Activated T-helper 17 cell treated with anti-CD3 and anti-CD28 coated beads, Interleukin-2, amount 50 U/mL, for 72 hours (primary cell): ENCODE results near the gene PATL2. TPM values are rescaled to one million over a fixed set of nuclear protein-coding genes. Genes with fewer than 3 reads are reported as not detected.
"Not testable (repeated sequence)": the region's sequence is repeated elsewhere in the genome, so short reads cannot be mapped to it uniquely, and the experiment has no call there.

Experiments used
- ATAC-seq: fragments of 150-1000 bp; cut with Tn5 transposase; replicated peaks from 2 replicates; pipeline ENCODE4 v1.10.0; 2021; ENCODE audit warnings: mild to moderate bottlenecking, moderate library complexity
- H3K27ac Mint-ChIP-seq: one replicate; pipeline ENCODE4 v1.8.0; 2022; ENCODE audit warnings: mixed read lengths
- H3K27me3 Mint-ChIP-seq: one replicate; pipeline ENCODE4 v1.8.0; 2022; ENCODE audit warnings: mixed read lengths
- H3K36me3 Mint-ChIP-seq: one replicate; pipeline ENCODE4 v1.8.0; 2022; ENCODE audit warnings: low read depth, mild to moderate bottlenecking, mixed read lengths
- H3K4me1 Mint-ChIP-seq: one replicate; pipeline ENCODE4 v1.8.0; 2022; ENCODE audit warnings: mixed read lengths
- H3K4me3 Mint-ChIP-seq: one replicate; pipeline ENCODE4 v1.8.0; 2022; ENCODE audit warnings: mild to moderate bottlenecking, mixed read lengths
- H3K9me3 Mint-ChIP-seq: one replicate; pipeline ENCODE4 v1.8.0; 2022; ENCODE audit warnings: mixed read lengths
- total RNA-seq, 2 donors: library from RNA; stranded (reverse); gene quantifications; one replicate each; pipeline ENCODE4 v1.2.3, GENCODE V29; 2022

PATL2 gene
- total RNA-seq, 2 donors from 2014 or later = 7.9 to 38.5 TPM

DNA sequence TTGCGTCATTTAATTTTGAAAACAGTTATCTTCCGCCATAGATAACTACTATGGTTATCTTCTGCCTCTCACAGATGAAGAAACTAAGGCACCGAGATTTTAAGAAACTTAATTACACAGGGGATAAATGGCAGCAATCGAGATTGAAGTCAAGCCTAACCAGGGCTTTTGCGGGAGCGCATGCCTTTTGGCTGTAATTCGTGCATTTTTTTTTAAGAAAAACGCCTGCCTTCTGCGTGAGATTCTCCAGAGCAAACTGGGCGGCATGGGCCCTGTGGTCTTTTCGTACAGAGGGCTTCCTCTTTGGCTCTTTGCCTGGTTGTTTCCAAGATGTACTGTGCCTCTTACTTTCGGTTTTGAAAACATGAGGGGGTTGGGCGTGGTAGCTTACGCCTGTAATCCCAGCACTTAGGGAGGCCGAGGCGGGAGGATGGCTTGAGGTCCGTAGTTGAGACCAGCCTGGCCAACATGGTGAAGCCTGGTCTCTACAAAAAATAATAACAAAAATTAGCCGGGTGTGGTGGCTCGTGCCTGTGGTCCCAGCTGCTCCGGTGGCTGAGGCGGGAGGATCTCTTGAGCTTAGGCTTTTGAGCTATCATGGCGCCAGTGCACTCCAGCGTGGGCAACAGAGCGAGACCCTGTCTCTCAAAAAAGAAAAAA, 1.4 kb upstream of the PATL2 start:
- Mint-ChIP-seq H3K36me3 (peaks cover 74% of the 10 kb centered on the region), H3K27me3 (no peaks in the 10 kb centered on the region), H3K4me1 (peaks cover 35% of the 10 kb centered on the region), H3K4me3 (peak overlapping the region; percentile 89), H3K9me3 (no peaks in the 10 kb centered on the region), H3K27ac (peak overlapping the region; percentile 98)
- peak; percentile 31 for ATAC-seq

DNA sequence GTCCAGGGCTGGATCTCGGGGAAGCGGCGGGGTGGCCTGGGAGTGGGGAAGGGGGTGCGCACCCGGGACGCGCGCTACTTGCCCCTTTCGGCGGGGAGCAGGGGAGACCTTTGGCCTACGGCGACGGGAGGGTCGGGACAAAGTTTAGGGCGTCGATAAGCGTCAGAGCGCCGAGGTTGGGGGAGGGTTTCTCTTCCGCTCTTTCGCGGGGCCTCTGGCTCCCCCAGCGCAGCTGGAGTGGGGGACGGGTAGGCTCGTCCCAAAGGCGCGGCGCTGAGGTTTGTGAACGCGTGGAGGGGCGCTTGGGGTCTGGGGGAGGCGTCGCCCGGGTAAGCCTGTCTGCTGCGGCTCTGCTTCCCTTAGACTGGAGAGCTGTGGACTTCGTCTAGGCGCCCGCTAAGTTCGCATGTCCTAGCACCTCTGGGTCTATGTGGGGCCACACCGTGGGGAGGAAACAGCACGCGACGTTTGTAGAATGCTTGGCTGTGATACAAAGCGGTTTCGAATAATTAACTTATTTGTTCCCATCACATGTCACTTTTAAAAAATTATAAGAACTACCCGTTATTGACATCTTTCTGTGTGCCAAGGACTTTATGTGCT, 721 bp upstream of the PATL2 start:
- Mint-ChIP-seq H3K36me3 (peaks cover 68% of the 10 kb centered on the region), H3K4me1 (peaks cover 30% of the 10 kb centered on the region), H3K27me3 (no peaks in the 10 kb centered on the region), H3K9me3 (no peaks in the 10 kb centered on the region), H3K4me3 (peak overlapping the region; percentile 89), H3K27ac (peak overlapping the region; percentile 98)
- ATAC-seq = peak; percentile 36

DNA sequence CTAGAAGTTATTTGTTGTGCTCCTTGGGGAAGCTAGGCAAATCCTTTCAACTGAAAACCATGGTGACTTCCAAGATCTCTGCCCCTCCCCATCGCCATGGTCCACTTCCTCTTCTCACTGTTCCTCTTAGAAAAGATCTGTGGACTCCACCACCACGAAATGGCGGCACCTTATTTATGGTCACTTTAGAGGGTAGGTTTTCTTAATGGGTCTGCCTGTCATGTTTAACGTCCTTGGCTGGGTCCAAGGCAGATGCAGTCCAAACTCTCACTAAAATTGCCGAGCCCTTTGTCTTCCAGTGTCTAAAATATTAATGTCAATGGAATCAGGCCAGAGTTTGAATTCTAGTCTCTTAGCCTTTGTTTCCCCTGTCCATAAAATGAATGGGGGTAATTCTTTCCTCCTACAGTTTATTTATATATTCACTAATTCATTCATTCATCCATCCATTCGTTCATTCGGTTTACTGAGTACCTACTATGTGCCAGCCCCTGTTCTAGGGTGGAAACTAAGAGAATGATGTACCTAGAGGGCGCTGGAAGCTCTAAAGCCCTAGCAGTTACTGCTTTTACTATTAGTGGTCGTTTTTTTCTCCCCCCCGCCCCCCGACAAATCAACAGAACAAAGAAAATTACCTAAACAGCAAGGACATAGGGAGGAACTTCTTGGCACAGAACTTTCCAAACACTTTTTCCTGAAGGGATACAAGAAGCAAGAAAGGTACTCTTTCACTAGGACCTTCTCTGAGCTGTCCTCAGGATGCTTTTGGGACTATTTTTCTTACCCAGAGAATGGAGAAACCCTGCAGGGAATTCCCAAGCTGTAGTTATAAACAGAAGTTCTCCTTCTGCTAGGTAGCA, 657 bp downstream of the PATL2 start:
- peaks cover 19% of the 10 kb centered on the region for H3K4me1 Mint-ChIP-seq
- H3K36me3 Mint-ChIP-seq = peaks cover 54% of the 10 kb centered on the region
- H3K27me3 Mint-ChIP-seq = no peaks in the 10 kb centered on the region
- ATAC-seq = peak; percentile 12
- H3K27ac Mint-ChIP-seq = peak overlapping the region; percentile 98
- H3K9me3 Mint-ChIP-seq = no peaks in the 10 kb centered on the region
- H3K4me3 Mint-ChIP-seq = peak overlapping the region; percentile 89

DNA sequence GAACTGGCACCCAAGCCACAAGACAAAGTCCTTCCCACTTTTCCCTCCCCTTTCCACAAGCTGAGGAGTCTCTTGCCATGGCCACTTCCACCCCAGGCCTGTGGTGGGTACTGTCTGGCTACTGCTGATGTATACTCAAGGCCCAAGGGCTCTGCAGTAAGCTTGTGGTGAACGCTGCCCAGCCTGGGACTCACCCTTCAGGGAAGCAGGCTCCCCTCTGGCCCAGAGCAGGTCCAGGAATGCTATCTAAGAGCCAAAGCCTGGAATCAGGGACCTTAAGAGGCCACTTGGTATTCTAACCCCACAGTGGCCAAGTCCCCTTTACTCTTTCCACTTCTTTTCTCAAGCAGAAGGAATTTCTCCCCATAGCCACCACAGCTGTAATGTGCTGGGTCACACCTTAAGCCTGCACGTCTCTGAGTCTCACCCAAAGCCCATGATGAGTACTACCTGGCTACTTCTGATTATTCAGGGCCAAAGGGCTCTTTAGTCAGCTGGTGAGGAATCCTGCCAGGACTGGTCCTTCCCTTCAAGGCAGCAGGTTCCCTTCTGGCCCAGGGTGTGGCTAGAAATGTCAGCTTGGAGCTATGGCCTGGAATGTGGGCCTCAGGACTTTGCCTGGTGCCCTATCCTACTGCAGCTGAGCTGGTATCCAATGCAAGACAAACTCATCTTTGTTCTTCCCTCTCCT, 4.0 kb downstream of the PATL2 start:
- H3K4me3 Mint-ChIP-seq = no peak overlapping the region
- peaks cover 8% of the 10 kb centered on the region for H3K4me1 Mint-ChIP-seq
- peaks cover 21% of the 10 kb centered on the region for H3K36me3 Mint-ChIP-seq

DNA sequence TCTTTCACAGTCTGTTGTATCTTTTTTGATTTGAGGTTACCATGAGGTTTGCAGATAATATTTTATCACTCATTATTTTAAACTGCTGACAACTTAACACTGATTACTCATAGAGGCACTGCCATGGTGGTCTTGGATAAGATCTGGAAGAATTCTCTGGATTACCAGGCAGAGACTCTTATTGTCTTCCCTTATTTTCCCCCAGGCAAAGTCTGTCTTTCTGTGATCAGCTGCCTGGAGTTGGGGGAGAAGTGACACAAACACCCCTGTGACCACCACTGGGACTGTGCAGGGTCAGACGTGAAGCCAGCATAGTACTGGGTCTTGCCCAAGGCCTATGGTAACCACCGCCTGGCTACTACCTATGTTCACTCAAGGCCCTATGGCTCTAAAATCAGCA, 4.7 kb downstream of the PATL2 start:
- H3K4me1 Mint-ChIP-seq = peaks cover 8% of the 10 kb centered on the region
- H3K27me3 Mint-ChIP-seq = no peaks in the 10 kb centered on the region
- no peak for ATAC-seq
- no peak overlapping the region for H3K4me3 Mint-ChIP-seq
- H3K9me3 Mint-ChIP-seq = no peaks in the 10 kb centered on the region
- no peak overlapping the region for H3K27ac Mint-ChIP-seq
- peaks cover 14% of the 10 kb centered on the region for H3K36me3 Mint-ChIP-seq

More for the DNA sequence above, 4.0 kb downstream of the PATL2 start:
- Mint-ChIP-seq H3K9me3 (no peaks in the 10 kb centered on the region), H3K27me3 (no peaks in the 10 kb centered on the region), H3K27ac (peak overlapping the region; percentile 12)
- no peak for ATAC-seq

DNA sequence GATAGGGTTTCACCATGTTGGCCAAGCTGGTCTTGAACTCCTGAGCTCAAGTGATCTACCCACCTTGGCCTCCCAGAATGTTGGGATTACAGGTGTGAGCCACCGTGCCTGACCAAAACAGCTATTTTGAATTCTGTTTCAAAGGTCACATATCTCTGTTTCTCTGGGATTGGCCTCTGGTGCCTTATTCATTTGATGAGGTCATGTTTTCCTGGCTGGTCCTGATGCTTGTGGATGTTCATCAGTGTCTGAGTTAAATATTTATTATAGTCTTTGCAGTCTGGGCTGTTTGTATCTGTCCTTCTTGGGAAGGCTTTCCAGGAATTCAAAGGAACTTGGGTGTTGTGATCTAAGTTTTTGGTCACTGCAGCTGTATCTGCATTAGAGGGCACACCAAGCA, 5.1 kb downstream of the PATL2 start:
- no peak overlapping the region for H3K4me3 Mint-ChIP-seq
- H3K36me3 Mint-ChIP-seq = peaks cover 9% of the 10 kb centered on the region
- no peaks in the 10 kb centered on the region for H3K27me3 Mint-ChIP-seq
- no peak for ATAC-seq
- peaks cover 9% of the 10 kb centered on the region for H3K4me1 Mint-ChIP-seq
- no peaks in the 10 kb centered on the region for H3K9me3 Mint-ChIP-seq
- H3K27ac Mint-ChIP-seq = no peak overlapping the region

DNA sequence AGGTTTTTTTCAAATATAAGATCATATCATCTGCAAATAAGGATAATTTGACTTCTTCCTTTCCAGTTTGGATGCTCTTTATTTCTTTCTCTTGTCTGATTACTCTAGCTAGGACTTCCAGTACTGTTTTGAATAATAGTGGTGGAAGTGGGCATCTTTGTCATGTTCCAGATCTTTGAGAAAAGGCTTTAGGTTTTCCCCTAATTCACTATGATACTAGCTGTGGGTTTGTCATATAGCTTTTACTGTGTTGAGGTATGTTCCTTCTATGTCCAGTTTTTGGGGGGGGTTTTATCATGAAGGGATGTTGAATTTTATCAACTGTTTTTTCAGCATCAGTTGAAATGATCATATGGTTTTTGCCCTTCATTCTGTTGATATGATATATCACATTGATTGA, 10.4 kb downstream of the PATL2 start:
- not testable (repeated sequence) for H3K4me3 Mint-ChIP-seq, H3K36me3 Mint-ChIP-seq, H3K27me3 Mint-ChIP-seq, H3K9me3 Mint-ChIP-seq
- ATAC-seq = peak; percentile 94
- Mint-ChIP-seq H3K4me1 (peaks cover 12% of the 10 kb centered on the region), H3K27ac (peak overlapping the region; percentile 20)

DNA sequence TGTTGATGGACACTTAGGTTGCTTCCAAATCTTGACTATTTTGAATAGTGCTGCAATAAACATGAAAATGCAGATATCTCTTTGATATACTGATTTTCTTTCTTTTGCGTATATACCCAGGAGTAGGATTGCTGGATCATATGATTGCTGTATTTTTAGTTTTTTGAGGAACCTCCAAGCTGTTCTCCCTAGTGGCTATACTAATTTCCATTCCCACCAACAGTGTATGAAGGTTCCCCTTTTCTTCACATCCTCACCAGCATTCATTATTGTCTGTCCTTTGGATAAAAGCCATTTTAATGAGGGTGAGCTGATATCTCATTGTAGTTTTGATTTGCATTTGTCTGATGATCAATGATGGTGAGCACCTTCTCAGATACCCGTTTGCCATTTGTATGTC, 12.5 kb downstream of the PATL2 start:
- no peaks in the 10 kb centered on the region for H3K9me3 Mint-ChIP-seq
- H3K27ac Mint-ChIP-seq = no peak overlapping the region
- no peak overlapping the region for H3K4me3 Mint-ChIP-seq
- no peaks in the 10 kb centered on the region for H3K36me3 Mint-ChIP-seq
- H3K4me1 Mint-ChIP-seq = peaks cover 12% of the 10 kb centered on the region
- H3K27me3 Mint-ChIP-seq = no peaks in the 10 kb centered on the region
- ATAC-seq = no peak

DNA sequence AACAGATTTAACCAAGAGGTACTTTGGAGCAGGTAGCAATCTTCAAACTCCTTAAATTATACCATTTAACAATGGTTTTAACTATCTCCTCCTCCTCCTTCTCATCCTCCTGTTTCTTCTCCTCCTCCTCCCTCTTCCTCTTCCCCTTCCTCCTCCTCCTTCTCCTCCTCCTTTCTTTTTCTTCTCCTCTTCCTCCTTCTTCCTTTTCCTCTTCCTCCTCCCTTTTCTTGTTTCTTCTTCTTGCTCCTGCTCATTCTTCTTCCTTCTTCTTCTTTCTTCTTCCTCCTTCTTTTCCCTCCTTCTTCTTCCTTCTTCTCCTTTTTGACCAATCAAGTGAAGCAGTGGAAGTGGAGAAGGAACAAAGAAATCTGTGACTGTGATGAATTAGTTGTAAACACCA, 14.1 kb downstream of the PATL2 start:
- Mint-ChIP-seq H3K4me3 (no peak overlapping the region), H3K36me3 (no peaks in the 10 kb centered on the region), H3K9me3 (no peaks in the 10 kb centered on the region), H3K4me1 (peaks cover 12% of the 10 kb centered on the region), H3K27me3 (no peaks in the 10 kb centered on the region), H3K27ac (peak overlapping the region; percentile 32)
- no peak for ATAC-seq

DNA sequence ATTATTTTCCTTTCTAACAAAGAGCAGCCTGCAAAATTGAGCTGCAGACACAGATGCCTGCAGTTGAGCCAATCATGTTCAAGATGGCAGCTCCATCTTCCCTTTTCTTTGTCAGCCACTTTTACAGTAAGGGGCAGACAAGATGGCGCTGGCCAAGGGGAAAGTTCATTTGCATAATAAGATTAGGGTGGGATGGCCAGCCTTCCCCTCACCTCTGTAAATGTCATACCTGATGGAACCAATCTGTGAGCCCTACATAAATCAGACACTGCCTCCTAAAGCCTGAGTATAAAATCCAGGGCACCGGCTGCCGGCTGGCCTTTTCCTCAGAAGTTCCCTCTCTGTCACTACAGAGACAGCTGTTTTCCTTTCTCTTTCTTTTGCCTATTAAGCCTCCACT, 15.8 kb downstream of the PATL2 start:
- Mint-ChIP-seq H3K27ac (no peak overlapping the region), H3K4me1 (peaks cover 6% of the 10 kb centered on the region), H3K36me3 (no peaks in the 10 kb centered on the region), H3K27me3 (no peaks in the 10 kb centered on the region), H3K9me3 (no peaks in the 10 kb centered on the region), H3K4me3 (no peak overlapping the region)
- ATAC-seq = no peak

DNA sequence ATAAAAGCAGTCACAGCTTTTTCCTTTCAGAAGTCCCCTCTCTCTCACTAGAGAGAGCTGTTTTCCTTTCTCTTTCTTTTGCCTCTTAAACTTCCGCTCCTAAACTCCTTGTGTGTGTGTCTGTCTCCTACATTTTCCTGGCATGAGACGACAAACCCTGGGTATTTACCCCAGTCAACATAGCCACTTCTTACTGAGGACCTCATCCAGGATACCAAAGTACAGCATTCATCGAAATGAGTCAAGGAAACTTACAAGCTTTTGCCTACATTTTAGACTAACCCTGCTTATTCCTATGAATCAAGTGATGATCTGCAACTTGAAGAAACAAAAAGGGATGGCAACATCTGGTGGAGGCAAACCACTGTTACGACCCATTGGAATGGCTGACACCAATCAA, 16.7 kb downstream of the PATL2 start:
- Mint-ChIP-seq H3K4me3 (no peak overlapping the region), H3K36me3 (no peaks in the 10 kb centered on the region), H3K9me3 (no peaks in the 10 kb centered on the region), H3K4me1 (peaks cover 6% of the 10 kb centered on the region), H3K27me3 (no peaks in the 10 kb centered on the region), H3K27ac (no peak overlapping the region)
- ATAC-seq = no peak

DNA sequence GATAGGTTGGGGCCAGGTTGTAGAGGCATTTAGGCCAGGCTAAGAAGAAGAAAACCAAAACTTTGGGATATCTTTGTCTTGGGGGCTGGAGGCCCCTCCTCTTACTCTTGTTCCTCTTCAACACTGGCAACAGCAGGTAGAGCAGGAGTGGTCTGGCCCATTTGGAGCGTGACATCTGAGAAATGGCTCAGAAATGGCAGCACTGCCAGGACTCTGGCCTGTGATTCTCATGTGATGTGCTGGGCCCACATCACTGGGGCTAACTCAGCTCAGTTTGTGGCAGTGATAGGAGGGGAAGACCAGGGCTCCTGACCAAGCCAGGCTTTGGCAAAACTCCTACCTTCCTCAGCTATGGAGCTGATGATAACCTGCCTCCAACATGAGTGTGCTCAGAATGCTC, 18.5 kb downstream of the PATL2 start:
- no peak overlapping the region for H3K27ac Mint-ChIP-seq
- peaks cover 2% of the 10 kb centered on the region for H3K9me3 Mint-ChIP-seq
- H3K27me3 Mint-ChIP-seq = no peaks in the 10 kb centered on the region
- peaks cover 6% of the 10 kb centered on the region for H3K4me1 Mint-ChIP-seq
- no peak for ATAC-seq
- no peak overlapping the region for H3K4me3 Mint-ChIP-seq
- H3K36me3 Mint-ChIP-seq = no peaks in the 10 kb centered on the region

DNA sequence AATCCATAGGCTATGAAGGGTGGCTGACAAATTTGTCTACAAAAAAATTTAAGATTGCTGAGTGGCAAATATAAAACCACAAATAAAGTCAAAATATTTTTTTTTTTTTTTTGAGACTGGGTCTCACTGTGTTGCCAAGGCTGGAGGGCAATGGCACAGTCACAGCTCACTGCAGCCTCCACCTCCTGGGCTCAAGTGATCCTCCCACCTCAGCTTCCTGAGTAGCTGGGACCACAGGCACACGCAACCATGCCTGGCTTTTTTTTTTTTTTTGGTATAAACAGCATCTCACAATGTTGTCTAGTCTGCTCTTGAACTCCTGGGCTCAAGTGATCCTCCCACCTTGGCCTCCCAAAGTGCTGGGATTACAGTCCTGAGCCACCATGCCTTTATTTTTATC, 20.9 kb downstream of the PATL2 start:
- not testable (repeated sequence) for H3K4me3 Mint-ChIP-seq, H3K4me1 Mint-ChIP-seq, H3K27ac Mint-ChIP-seq, H3K27me3 Mint-ChIP-seq, H3K36me3 Mint-ChIP-seq
- H3K9me3 Mint-ChIP-seq = peaks cover 15% of the 10 kb centered on the region
- peak; percentile 37 for ATAC-seq

DNA sequence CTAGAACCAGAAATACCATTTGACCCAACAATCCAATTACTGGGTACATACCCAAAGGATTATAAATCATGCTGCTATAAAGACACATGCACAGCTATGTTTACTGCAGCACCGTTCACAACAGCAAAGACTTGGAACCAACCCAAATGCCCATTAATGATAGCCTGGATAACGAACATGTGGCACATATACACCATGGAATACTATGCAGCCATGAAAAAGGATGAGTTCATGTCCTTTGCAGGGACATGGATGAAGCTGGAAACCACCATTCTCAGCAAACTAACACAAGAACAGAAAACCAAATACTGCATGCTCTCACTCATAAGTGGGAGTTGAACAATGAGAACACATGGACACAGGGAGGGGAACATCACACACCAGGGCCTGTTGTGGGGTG, 21.8 kb downstream of the PATL2 start:
- H3K4me3 Mint-ChIP-seq, H3K27me3 Mint-ChIP-seq: not testable (repeated sequence)

More for the DNA sequence above, 21.8 kb downstream of the PATL2 start:
- not testable (repeated sequence) for H3K4me1 Mint-ChIP-seq, H3K27ac Mint-ChIP-seq, H3K36me3 Mint-ChIP-seq, ATAC-seq
- H3K9me3 Mint-ChIP-seq = peaks cover 17% of the 10 kb centered on the region
